Psoas muscle (tissue), 8 donors: ENCODE results near the gene KIRREL3. TPM values are rescaled to one million over a fixed set of nuclear protein-coding genes. Genes with fewer than 3 reads are reported as not detected.
A peak's percentile ranks its signal among the peaks of the same experiment; 100 is the strongest.

Source experiments
- ATAC-seq, 4 donors: fragments of 200-7000 bp; cut with Tn5 transposase; one replicate each; pipeline ENCODE4 v1.9.1; 2020; ENCODE audit warnings: moderate library complexity in 3 of 4, mild to moderate bottlenecking in 2 of 4
- DNase-seq, 2 donors: peaks; one replicate each; pipeline ENCODE4 v3.0.0-alpha.2; 2020
- H3K27ac ChIP-seq: fragments of 200-600 bp; one replicate; pipeline ENCODE4 v1.8.0; 2022
- H3K27me3 ChIP-seq, 3 donors: fragments of 200-600 bp in 1 of 3; one replicate each; pipeline versions ENCODE4 v1.6.1 to v1.8.0; 2013 to 2022; ENCODE audit warnings: low read length in 2 of 3, mild to moderate bottlenecking in 2 of 3, moderate library complexity in 1 of 3; ENCODE audit not compliant: insufficient read depth in 3 of 3
- H3K36me3 ChIP-seq, 2 donors: fragments of 200-600 bp in 1 of 2; one replicate each; pipeline versions ENCODE4 v1.6.1 to v1.8.0; 2013 to 2022; ENCODE audit warnings: low read depth in 1 of 2, mild to moderate bottlenecking in 1 of 2, moderate library complexity in 1 of 2; ENCODE audit not compliant: insufficient read depth in 1 of 2
- H3K4me1 ChIP-seq: fragments of 200-600 bp; one replicate; pipeline ENCODE4 v1.8.0; 2022
- H3K4me3 ChIP-seq: fragments of 200-600 bp; one replicate; pipeline ENCODE4 v1.8.0; 2022; ENCODE audit warnings: mild to moderate bottlenecking
- H3K9me3 ChIP-seq: fragments of 200-600 bp; one replicate; pipeline ENCODE4 v1.8.0; 2022
- WGBS, 3 donors: extraction: QIAGEN DNeasy Blood & Tissue Kit; methylation state at CpG; one replicate each; pipeline versions ENCODE4 v1.1.6 to v1.1.7; 2013; 5-methylcytosine and 5-hydroxymethylcytosine counted together
- intact Hi-C, 2 donors: fragments of 100-400 bp; cut with DNase I; formaldehyde crosslinking; loops; one replicate each; pipeline versions ENCODE4 v1.11.0 to v1.14.2; 2022
- polyA plus RNA-seq, 3 donors: library from polyadenylated mRNA; stranded (reverse); fragments of 200-250 nt; gene quantifications; one replicate each; pipeline ENCODE4 v1.2.3, GENCODE V29; 2013
- total RNA-seq, 4 donors: library from RNA; stranded (reverse); fragmentation: NEBNext Ultra II Directional in 2 of 4; extraction: Animal tissue kit (Norgen Biotek cat#: 25700) in 2 of 4; gene quantifications; one replicate each; pipeline versions ENCODE4 v1.2.1 to v1.2.4, GENCODE V29; 2021 to 2023
- TF ChIP-seq, protein P1 (sequence below): fragments of 200-600 bp; IDR thresholded peaks from one replicate; pipeline ENCODE4 v1.8.0; 2022; ENCODE audit warnings: antibody characterized with exemption
- donor health status: healthy with polysubstance abuse.
- donor health status: DM: no; HTN: no; CAD: no; lungs with moderate emphysema.
- donor health status: Bipolar disorder and iron deficiency.
- donor health status: healthy.
- donor health status: DM: yes; HTN: yes; CAD: no.
- donor health status: DM: no; HTN: no; CAD: no.
- donor health status: DM: no; HTN: no; CAD: no.
- donor health status: DM: yes; HTN: yes; CAD: no.

The KIRREL3 gene
- total and polyA plus RNA-seq, 7 donors = 0.04 TPM; not detected in 6

DNA sequence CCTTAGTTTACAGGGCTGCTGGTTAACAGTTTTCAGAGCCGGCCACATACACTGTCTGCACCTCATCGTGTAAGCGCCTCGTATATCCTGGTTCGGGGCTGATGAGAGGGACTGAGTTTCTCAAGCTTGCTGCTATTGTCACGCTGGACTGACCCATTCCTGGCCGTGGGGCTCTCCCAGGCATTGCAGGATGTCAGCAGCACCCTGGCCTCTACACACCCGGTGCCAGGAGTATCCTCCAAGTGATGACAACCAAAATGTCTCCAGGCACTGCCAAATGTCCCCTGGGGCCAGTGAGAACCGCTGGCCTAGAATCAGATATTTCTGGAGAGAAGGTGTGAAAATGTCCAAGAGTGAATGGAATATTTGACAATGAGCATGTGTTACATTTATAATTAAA lies 562.3 kb downstream of the KIRREL3 start:
- ATAC-seq (peak in 1 of 4 donors; percentile 40), DNase-seq (no peak)
- Histone ChIP-seq H3K36me3 (no peaks in the 10 kb centered on the region), H3K9me3 (no peaks in the 10 kb centered on the region), H3K27me3 (peaks cover 0 to 1% (median 0%) of the 10 kb centered on the region in 3 donors), H3K4me3 (no peak overlapping the region), H3K4me1 (no peaks in the 10 kb centered on the region), H3K27ac (no peak overlapping the region)
- 51 to 60% (median 57%) methylated on average over 9 of the region's 9 CpGs for WGBS, 3 donors
- TF ChIP-seq, protein P1, sequence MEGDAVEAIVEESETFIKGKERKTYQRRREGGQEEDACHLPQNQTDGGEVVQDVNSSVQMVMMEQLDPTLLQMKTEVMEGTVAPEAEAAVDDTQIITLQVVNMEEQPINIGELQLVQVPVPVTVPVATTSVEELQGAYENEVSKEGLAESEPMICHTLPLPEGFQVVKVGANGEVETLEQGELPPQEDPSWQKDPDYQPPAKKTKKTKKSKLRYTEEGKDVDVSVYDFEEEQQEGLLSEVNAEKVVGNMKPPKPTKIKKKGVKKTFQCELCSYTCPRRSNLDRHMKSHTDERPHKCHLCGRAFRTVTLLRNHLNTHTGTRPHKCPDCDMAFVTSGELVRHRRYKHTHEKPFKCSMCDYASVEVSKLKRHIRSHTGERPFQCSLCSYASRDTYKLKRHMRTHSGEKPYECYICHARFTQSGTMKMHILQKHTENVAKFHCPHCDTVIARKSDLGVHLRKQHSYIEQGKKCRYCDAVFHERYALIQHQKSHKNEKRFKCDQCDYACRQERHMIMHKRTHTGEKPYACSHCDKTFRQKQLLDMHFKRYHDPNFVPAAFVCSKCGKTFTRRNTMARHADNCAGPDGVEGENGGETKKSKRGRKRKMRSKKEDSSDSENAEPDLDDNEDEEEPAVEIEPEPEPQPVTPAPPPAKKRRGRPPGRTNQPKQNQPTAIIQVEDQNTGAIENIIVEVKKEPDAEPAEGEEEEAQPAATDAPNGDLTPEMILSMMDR = no peak
- intact Hi-C loops = no loop called here

DNA sequence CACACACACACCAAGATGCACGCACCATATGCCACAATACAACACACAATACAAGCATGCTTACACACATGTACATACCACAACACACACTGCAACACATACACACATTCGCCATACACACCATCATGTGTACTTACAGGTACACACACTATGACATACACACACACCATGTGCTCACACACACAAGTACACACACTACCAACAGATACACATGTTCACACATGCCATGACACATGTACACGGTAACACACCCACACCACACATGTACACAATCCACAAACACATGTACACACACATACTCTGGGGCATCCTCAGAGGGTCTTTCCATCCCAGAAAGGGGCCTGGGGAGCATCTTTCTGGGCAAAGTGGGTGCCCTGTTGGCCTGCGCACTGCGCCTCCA lies 562.8 kb downstream of the KIRREL3 start:
- 98 to 99% (median 99%) methylated on average over 5 of the region's 5 CpGs for WGBS, 3 donors
- no peak overlapping the region for H3K4me3 ChIP-seq
- no peak overlapping the region for H3K27ac ChIP-seq
- H3K9me3 ChIP-seq = no peaks in the 10 kb centered on the region
- intact Hi-C loops = no loop called here
- H3K36me3 ChIP-seq = no peaks in the 10 kb centered on the region
- DNase-seq = no peak
- peaks cover 0 to 1% (median 0%) of the 10 kb centered on the region in 3 donors for H3K27me3 ChIP-seq
- H3K4me1 ChIP-seq = no peaks in the 10 kb centered on the region
- no peak for ATAC-seq
- TF ChIP-seq, protein P1 = no peak

DNA sequence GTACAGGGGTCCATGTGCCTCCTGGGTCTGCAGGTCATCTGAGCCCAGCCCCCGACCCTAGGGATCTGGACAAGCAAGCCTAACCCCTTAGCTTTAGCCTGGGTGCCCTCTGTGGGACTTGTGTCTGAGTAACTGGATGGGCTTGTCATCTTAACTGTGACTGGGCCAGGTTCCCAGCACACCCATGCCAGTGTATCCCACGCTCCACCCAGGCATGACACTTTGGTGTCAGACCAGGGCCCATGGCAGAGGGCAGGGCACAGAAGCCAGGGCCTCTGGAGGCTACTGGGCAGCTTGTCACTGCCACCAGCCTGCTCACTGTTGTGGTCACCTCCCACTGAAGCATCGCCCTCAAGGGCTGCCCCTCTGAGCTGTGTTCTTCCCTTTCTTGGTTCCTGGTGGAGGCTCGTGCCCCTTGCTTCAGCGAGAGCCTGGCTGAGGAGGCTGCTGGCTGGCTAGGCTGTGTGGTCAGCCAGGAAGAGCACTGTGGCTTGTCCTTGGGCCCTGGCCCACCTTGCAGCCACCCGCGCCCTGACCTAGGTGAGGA lies 564.3 kb downstream of the KIRREL3 start:
- intact Hi-C loops = no loop called here
- ATAC-seq = no peak
- WGBS, 3 donors = 91 to 92% (median 91%) methylated on average over 7 of the region's 7 CpGs
- Histone ChIP-seq H3K27ac (no peak overlapping the region), H3K27me3 (no peaks in the 10 kb centered on the region), H3K4me1 (no peaks in the 10 kb centered on the region), H3K9me3 (no peaks in the 10 kb centered on the region), H3K4me3 (no peak overlapping the region), H3K36me3 (no peaks in the 10 kb centered on the region)
- no peak for DNase-seq
- TF ChIP-seq, protein P1 = no peak

DNA sequence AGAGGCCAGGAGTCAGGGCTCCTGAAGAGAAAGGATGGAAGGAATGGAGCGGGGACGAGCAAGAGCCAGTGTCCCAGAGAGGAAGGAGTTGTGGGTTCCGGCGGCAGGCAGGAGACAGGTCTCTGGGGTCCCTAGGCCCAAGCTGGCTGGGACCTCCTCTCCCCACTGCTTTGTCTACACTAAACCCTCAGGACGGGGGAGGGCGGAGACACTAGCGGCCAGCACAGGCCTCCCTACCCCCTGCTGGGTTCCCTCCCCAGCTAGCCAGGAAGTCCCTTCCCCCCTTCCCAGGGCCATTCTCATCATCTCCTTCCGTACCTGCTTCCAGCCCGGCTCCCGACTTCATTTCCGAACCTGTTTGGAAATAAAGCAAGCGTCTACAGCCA lies 565.6 kb downstream of the KIRREL3 start:
- H3K36me3 ChIP-seq = no peaks in the 10 kb centered on the region
- intact Hi-C loops = no loop called here
- H3K27me3 ChIP-seq = no peaks in the 10 kb centered on the region
- H3K4me3 ChIP-seq = no peak overlapping the region
- no peaks in the 10 kb centered on the region for H3K4me1 ChIP-seq
- ATAC-seq (no peak), DNase-seq (no peak)
- 78 to 87% (median 87%) methylated on average over 5 to 12 of the region's 12 CpGs for WGBS, 3 donors
- H3K27ac ChIP-seq = no peak overlapping the region
- TF ChIP-seq, protein P1 = no peak
- H3K9me3 ChIP-seq = no peaks in the 10 kb centered on the region
